DOHH2 (cell line): Measurements from ENCODE around the gene FATE1.

Experiments used
- CTCF ChIP-seq: fragments of 200-600 bp; sonication (generic); IDR thresholded peaks from one replicate; pipeline ENCODE4 v1.5.1; 2014; ENCODE audit warnings: antibody characterized with exemption, mild to moderate bottlenecking, low read depth, low read length; ENCODE audit not compliant: poor library complexity, severe bottlenecking
- EZH2phosphoT487 ChIP-seq: fragments of 200-600 bp; sonication (generic); IDR thresholded peaks from 2 replicates; pipeline ENCODE4 v1.6.1; 2017; ENCODE audit warnings: borderline replicate concordance, mild to moderate bottlenecking, antibody characterized with exemption, low read length, moderate library complexity, mixed read lengths

- TF ChIP-seq CTCF (no peak), EZH2phosphoT487 (no peak)
These were observed 18.6 kb downstream of the FATE1 start, which contains the start of gene CNGA2 for GRCh38 chrX:151734446-151734845.
